PC-3 (cell line): Measurements from ENCODE around the gene KCNQ1.

Source experiments
- EZH2phosphoT487 ChIP-seq: fragments of 300-600 bp; sonication (generic); IDR thresholded peaks from 2 replicates; pipeline ENCODE4 v1.6.1; 2018; ENCODE audit warnings: mild to moderate bottlenecking, antibody characterized with exemption, low read length, borderline replicate concordance
- TF ChIP-seq, protein P1 (sequence below): fragments of 300-600 bp; sonication (generic); conservative IDR thresholded peaks from 2 replicates; pipeline ENCODE4 v1.5.1; 2017; ENCODE audit warnings: antibody characterized with exemption, low read depth, mild to moderate bottlenecking, low read length

DNA sequence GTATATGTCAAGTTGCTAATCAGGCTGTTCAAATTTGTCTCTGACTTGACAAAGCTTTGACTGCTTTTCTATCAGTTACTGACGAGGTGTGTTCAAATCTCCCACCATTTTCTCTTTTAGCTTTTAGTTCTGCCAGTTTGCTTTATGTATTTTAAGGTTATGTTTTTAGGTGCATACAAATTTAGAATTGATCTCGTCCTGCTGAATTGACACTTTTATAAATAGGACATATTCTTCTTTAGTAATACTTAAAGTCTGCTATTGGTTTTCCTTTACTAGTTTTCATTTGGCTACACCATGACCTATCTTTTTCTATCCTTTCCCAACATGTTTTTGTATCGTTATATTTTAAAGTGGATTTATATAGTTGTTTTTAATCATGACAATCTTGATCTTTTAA, 320.7 kb downstream of the KCNQ1 start:
- TF ChIP-seq EZH2phosphoT487, result no peak
- TF ChIP-seq, protein P1, sequence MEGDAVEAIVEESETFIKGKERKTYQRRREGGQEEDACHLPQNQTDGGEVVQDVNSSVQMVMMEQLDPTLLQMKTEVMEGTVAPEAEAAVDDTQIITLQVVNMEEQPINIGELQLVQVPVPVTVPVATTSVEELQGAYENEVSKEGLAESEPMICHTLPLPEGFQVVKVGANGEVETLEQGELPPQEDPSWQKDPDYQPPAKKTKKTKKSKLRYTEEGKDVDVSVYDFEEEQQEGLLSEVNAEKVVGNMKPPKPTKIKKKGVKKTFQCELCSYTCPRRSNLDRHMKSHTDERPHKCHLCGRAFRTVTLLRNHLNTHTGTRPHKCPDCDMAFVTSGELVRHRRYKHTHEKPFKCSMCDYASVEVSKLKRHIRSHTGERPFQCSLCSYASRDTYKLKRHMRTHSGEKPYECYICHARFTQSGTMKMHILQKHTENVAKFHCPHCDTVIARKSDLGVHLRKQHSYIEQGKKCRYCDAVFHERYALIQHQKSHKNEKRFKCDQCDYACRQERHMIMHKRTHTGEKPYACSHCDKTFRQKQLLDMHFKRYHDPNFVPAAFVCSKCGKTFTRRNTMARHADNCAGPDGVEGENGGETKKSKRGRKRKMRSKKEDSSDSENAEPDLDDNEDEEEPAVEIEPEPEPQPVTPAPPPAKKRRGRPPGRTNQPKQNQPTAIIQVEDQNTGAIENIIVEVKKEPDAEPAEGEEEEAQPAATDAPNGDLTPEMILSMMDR, result no peak
